SK-N-SH treated with all-trans-retinoic acid at 6 μM for 48 hours (cell line): ENCODE results near the gene INCENP.

Source experiments
- ARNTL ChIP-seq: fragments of 450-650 bp; formaldehyde crosslinking; IDR thresholded peaks from 2 replicates; pipeline ENCODE4 v1.5.0; 2020; ENCODE audit warnings: low read depth, mild to moderate bottlenecking, moderate library complexity, borderline replicate concordance
- CREB5 ChIP-seq: fragments of 250-450 bp; sonication (Bioruptor Pico); IDR thresholded peaks from 2 replicates; pipeline ENCODE4 v1.5.1; 2020; ENCODE audit warnings: low read depth, mild to moderate bottlenecking, moderate library complexity
- CSDC2 ChIP-seq: fragments of 250-450 bp; sonication (Bioruptor Pico); IDR thresholded peaks from 2 replicates; pipeline ENCODE4 v1.5.0; 2020; ENCODE audit warnings: mild to moderate bottlenecking, moderate library complexity
- GLIS3 ChIP-seq: fragments of 250-450 bp; sonication (Bioruptor Pico); IDR thresholded peaks from 2 replicates; pipeline ENCODE4 v1.5.0; 2020; ENCODE audit warnings: mild to moderate bottlenecking, moderate library complexity
- OSR1 ChIP-seq: fragments of 250-450 bp; sonication (Bioruptor Pico); IDR thresholded peaks from 2 replicates; pipeline ENCODE4 v1.8.0; 2022; ENCODE audit warnings: moderate library complexity, mild to moderate bottlenecking, inconsistent platforms
- PATZ1 ChIP-seq: fragments of 250-450 bp; sonication (Bioruptor Pico); IDR thresholded peaks from 2 replicates; pipeline ENCODE4 v1.8.0; 2020; ENCODE audit warnings: mild to moderate bottlenecking, moderate library complexity, borderline replicate concordance
- POU6F1 ChIP-seq: fragments of 250-450 bp; sonication (Bioruptor Pico); IDR thresholded peaks from 2 replicates; pipeline ENCODE4 v1.8.0; 2021; ENCODE audit warnings: low read depth, mild to moderate bottlenecking, moderate library complexity, borderline replicate concordance
- PPARA ChIP-seq: fragments of 250-450 bp; sonication (Bioruptor Pico); IDR thresholded peaks from 2 replicates; pipeline ENCODE4 v1.5.0; 2020; ENCODE audit warnings: mild to moderate bottlenecking, borderline replicate concordance
- SNAI2 ChIP-seq: fragments of 250-450 bp; sonication (Bioruptor Pico); IDR thresholded peaks from 2 replicates; pipeline ENCODE4 v1.5.0; 2020; ENCODE audit warnings: mild to moderate bottlenecking, moderate library complexity
- TCF4 ChIP-seq: fragments of 250-450 bp; sonication (Bioruptor Pico); IDR thresholded peaks from 2 replicates; pipeline ENCODE4 v1.8.0; 2021; ENCODE audit warnings: mild to moderate bottlenecking, moderate library complexity, borderline replicate concordance
- ZC3H10 ChIP-seq: fragments of 250-450 bp; sonication (Bioruptor Pico); IDR thresholded peaks from 2 replicates; pipeline ENCODE4 v1.5.1; 2021; ENCODE audit warnings: mild to moderate bottlenecking, moderate library complexity
- ZNF70 ChIP-seq: fragments of 450-650 bp; formaldehyde crosslinking; IDR thresholded peaks from 2 replicates; pipeline ENCODE4 v1.5.0; 2020; ENCODE audit warnings: mild to moderate bottlenecking, moderate library complexity
- ZNF8 ChIP-seq: fragments of 450-650 bp; formaldehyde crosslinking; IDR thresholded peaks from 2 replicates; pipeline ENCODE4 v1.5.0; 2020; ENCODE audit warnings: mild to moderate bottlenecking, moderate library complexity

GRCh38 chr11:62139526-62140303 lies 15.9 kb downstream of the INCENP start:
- TF ChIP-seq SNAI2 (CRISPR knock-in tag), result no peak
- TF ChIP-seq GLIS3 (CRISPR knock-in tag), result no peak
- TF ChIP-seq ZC3H10, result no peak
- TF ChIP-seq CSDC2, result no peak
- TF ChIP-seq ARNTL (CRISPR knock-in tag), result no peak
- TF ChIP-seq TCF4, result no peak
- TF ChIP-seq CREB5, result no peak
- TF ChIP-seq ZNF70 (CRISPR knock-in tag), result no peak
- no peak for TF ChIP-seq POU6F1 (CRISPR knock-in tag)
- no peak for TF ChIP-seq PPARA (CRISPR knock-in tag)
- no peak for TF ChIP-seq PATZ1
- TF ChIP-seq ZNF8 (CRISPR knock-in tag), result no peak
- TF ChIP-seq OSR1 (CRISPR knock-in tag), result no peak
